ENCODE measurements around the gene PSG6.

- TF ChIP-seq RFX5 (IDR thresholded peaks at IDR 0.05; ENCODE audit: low read depth, low read length) = no peak
- no peak for TF ChIP-seq CEBPB (IDR thresholded peaks at IDR 0.05; ENCODE audit: low read depth, low read length)
- TF ChIP-seq POLR2A (IDR thresholded peaks at IDR 0.05; ENCODE audit: low read depth, low read length) = no peak
- TF ChIP-seq, protein P1, sequence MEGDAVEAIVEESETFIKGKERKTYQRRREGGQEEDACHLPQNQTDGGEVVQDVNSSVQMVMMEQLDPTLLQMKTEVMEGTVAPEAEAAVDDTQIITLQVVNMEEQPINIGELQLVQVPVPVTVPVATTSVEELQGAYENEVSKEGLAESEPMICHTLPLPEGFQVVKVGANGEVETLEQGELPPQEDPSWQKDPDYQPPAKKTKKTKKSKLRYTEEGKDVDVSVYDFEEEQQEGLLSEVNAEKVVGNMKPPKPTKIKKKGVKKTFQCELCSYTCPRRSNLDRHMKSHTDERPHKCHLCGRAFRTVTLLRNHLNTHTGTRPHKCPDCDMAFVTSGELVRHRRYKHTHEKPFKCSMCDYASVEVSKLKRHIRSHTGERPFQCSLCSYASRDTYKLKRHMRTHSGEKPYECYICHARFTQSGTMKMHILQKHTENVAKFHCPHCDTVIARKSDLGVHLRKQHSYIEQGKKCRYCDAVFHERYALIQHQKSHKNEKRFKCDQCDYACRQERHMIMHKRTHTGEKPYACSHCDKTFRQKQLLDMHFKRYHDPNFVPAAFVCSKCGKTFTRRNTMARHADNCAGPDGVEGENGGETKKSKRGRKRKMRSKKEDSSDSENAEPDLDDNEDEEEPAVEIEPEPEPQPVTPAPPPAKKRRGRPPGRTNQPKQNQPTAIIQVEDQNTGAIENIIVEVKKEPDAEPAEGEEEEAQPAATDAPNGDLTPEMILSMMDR (conservative IDR thresholded peaks at IDR 0.05; ENCODE audit: low read depth, low read length) = no peak
- TF ChIP-seq CHD1 (IDR thresholded peaks at IDR 0.05; ENCODE audit: low read depth, low read length) = no peak
- TF ChIP-seq, protein P2, sequence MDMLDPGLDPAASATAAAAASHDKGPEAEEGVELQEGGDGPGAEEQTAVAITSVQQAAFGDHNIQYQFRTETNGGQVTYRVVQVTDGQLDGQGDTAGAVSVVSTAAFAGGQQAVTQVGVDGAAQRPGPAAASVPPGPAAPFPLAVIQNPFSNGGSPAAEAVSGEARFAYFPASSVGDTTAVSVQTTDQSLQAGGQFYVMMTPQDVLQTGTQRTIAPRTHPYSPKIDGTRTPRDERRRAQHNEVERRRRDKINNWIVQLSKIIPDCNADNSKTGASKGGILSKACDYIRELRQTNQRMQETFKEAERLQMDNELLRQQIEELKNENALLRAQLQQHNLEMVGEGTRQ (IDR thresholded peaks at IDR 0.05; ENCODE audit: low read depth, low read length) = no peak
- TF ChIP-seq NFE2L2 (IDR thresholded peaks at IDR 0.05; ENCODE audit: low read depth, low read length) = no peak
- TF ChIP-seq SMC3 (IDR thresholded peaks at IDR 0.05; ENCODE audit: low read depth, low read length) = no peak
- TF ChIP-seq RAD21 (IDR thresholded peaks at IDR 0.05; ENCODE audit: low read length) = no peak
- TF ChIP-seq FOS (IDR thresholded peaks at IDR 0.05; ENCODE audit: low read depth, low read length) = no peak
- no peak for TF ChIP-seq ELK1 (IDR thresholded peaks at IDR 0.05; ENCODE audit: borderline replicate concordance, low read depth, low read length)
Observed at GRCh38 chr19:42872608-42873007, 45.1 kb downstream of the PSG6 start.

All from IMR-90 (cell line).